ENCODE measurements around the gene NFKBIZ. TPM values are rescaled to one million over a fixed set of nuclear protein-coding genes. Genes with fewer than 3 reads are reported as not detected.

NFKBIZ gene
- total RNA-seq, 1 donor from 2014 or later = 76.4 TPM

GRCh38 chr3:101854608-101855304 is 5.4 kb downstream of the NFKBIZ start:
- no peak for DNase-seq (ENCODE audit: low read depth)
- H3K27me3 ChIP-seq (ENCODE audit: control insufficient read depth, insufficient read depth, low read length) = no peaks in the 10 kb centered on the region
- peaks cover 8% of the 10 kb centered on the region for H3K36me3 ChIP-seq (ENCODE audit: control insufficient read depth, insufficient read depth, low read length)
- no peak for TF ChIP-seq CTCF (IDR thresholded peaks at IDR 0.05; ENCODE audit: insufficient read depth, low read length, poor library complexity, severe bottlenecking)
- peak overlapping the region; percentile 96 for H3K4me3 ChIP-seq (ENCODE audit: low read depth, low read length)

GRCh38 chr3:101857301-101857741 is 8.0 kb downstream of the NFKBIZ start:
- Histone ChIP-seq H3K4me3 (ENCODE audit: low read depth, low read length) (peak overlapping the region; percentile 47), H3K27me3 (ENCODE audit: control insufficient read depth, insufficient read depth, low read length) (no peaks in the 10 kb centered on the region), H3K36me3 (ENCODE audit: control insufficient read depth, insufficient read depth, low read length) (peaks cover 12% of the 10 kb centered on the region)
- no peak for TF ChIP-seq CTCF (IDR thresholded peaks at IDR 0.05; ENCODE audit: insufficient read depth, low read length, poor library complexity, severe bottlenecking)
- DNase-seq (ENCODE audit: low read depth) = no peak

GRCh38 chr3:101858464-101859030 is 9.2 kb downstream of the NFKBIZ start:
- no peaks in the 10 kb centered on the region for H3K27me3 ChIP-seq (ENCODE audit: control insufficient read depth, insufficient read depth, low read length)
- DNase-seq (ENCODE audit: low read depth) = no peak
- peaks cover 10% of the 10 kb centered on the region for H3K36me3 ChIP-seq (ENCODE audit: control insufficient read depth, insufficient read depth, low read length)
- TF ChIP-seq CTCF (IDR thresholded peaks at IDR 0.05; ENCODE audit: insufficient read depth, low read length, poor library complexity, severe bottlenecking) = no peak
- peak overlapping the region; percentile 47 for H3K4me3 ChIP-seq (ENCODE audit: low read depth, low read length)

- Histone ChIP-seq H3K27me3 (ENCODE audit: control insufficient read depth, insufficient read depth, low read length) (no peaks in the 10 kb centered on the region), H3K36me3 (ENCODE audit: control insufficient read depth, insufficient read depth, low read length) (peaks cover 9% of the 10 kb centered on the region), H3K4me3 (ENCODE audit: low read depth, low read length) (no peak overlapping the region)
- no peak for TF ChIP-seq CTCF (IDR thresholded peaks at IDR 0.05; ENCODE audit: insufficient read depth, low read length, poor library complexity, severe bottlenecking)
- no peak for DNase-seq (ENCODE audit: low read depth)
These were observed 10.7 kb downstream of the NFKBIZ start for GRCh38 chr3:101859882-101860448.

- TF ChIP-seq CTCF (IDR thresholded peaks at IDR 0.05; ENCODE audit: insufficient read depth, low read length, poor library complexity, severe bottlenecking) = no peak
- DNase-seq (ENCODE audit: low read depth) = no peak
- Histone ChIP-seq H3K27me3 (ENCODE audit: control insufficient read depth, insufficient read depth, low read length) (no peaks in the 10 kb centered on the region), H3K4me3 (ENCODE audit: low read depth, low read length) (no peak overlapping the region), H3K36me3 (ENCODE audit: control insufficient read depth, insufficient read depth, low read length) (peaks cover 6% of the 10 kb centered on the region)
These were observed 12.0 kb downstream of the NFKBIZ start for GRCh38 chr3:101861212-101861788.
